SK-N-SH treated with all-trans-retinoic acid at 6 μM for 48 hours (cell line): Measurements from ENCODE around the gene YIPF2.

ENCODE experiments used
- ATAC-seq: fragments of 200-7000 bp; cut with Tn5 transposase; 3 replicates; pipeline ENCODE4 v1.9.1; 2020; ENCODE audit warnings: mild to moderate bottlenecking, moderate library complexity
- ARNTL ChIP-seq: fragments of 450-650 bp; formaldehyde crosslinking; IDR thresholded peaks from 2 replicates; pipeline ENCODE4 v1.5.0; 2020; ENCODE audit warnings: low read depth, mild to moderate bottlenecking, moderate library complexity, borderline replicate concordance
- BACH2 ChIP-seq: fragments of 250-450 bp; sonication (Bioruptor Pico); IDR thresholded peaks from 2 replicates; pipeline ENCODE4 v1.9.0; 2021; ENCODE audit warnings: mild to moderate bottlenecking, borderline replicate concordance
- CSDC2 ChIP-seq: fragments of 250-450 bp; sonication (Bioruptor Pico); IDR thresholded peaks from 2 replicates; pipeline ENCODE4 v1.5.0; 2020; ENCODE audit warnings: mild to moderate bottlenecking, moderate library complexity
- ESRRG ChIP-seq: fragments of 250-450 bp; sonication (Bioruptor Pico); IDR thresholded peaks from 2 replicates; pipeline ENCODE4 v1.6.1; 2021; ENCODE audit warnings: mild to moderate bottlenecking
- GLIS3 ChIP-seq: fragments of 250-450 bp; sonication (Bioruptor Pico); IDR thresholded peaks from 2 replicates; pipeline ENCODE4 v1.5.0; 2020; ENCODE audit warnings: mild to moderate bottlenecking, moderate library complexity
- OSR1 ChIP-seq: fragments of 250-450 bp; sonication (Bioruptor Pico); IDR thresholded peaks from 2 replicates; pipeline ENCODE4 v1.8.0; 2022; ENCODE audit warnings: moderate library complexity, mild to moderate bottlenecking, inconsistent platforms
- PPARA ChIP-seq: fragments of 250-450 bp; sonication (Bioruptor Pico); IDR thresholded peaks from 2 replicates; pipeline ENCODE4 v1.5.0; 2020; ENCODE audit warnings: mild to moderate bottlenecking, borderline replicate concordance
- RARB ChIP-seq: fragments of 250-450 bp; sonication (Bioruptor Pico); IDR thresholded peaks from 2 replicates; pipeline ENCODE4 v1.8.0; 2021; ENCODE audit warnings: mild to moderate bottlenecking, moderate library complexity
- SNAI2 ChIP-seq: fragments of 250-450 bp; sonication (Bioruptor Pico); IDR thresholded peaks from 2 replicates; pipeline ENCODE4 v1.5.0; 2020; ENCODE audit warnings: mild to moderate bottlenecking, moderate library complexity
- TCF4 ChIP-seq: fragments of 250-450 bp; sonication (Bioruptor Pico); IDR thresholded peaks from 2 replicates; pipeline ENCODE4 v1.8.0; 2021; ENCODE audit warnings: mild to moderate bottlenecking, moderate library complexity, borderline replicate concordance
- TOX ChIP-seq: fragments of 250-450 bp; sonication (Bioruptor Pico); IDR thresholded peaks from 2 replicates; pipeline ENCODE4 v1.8.0; 2021; ENCODE audit warnings: mild to moderate bottlenecking, moderate library complexity, borderline replicate concordance
- ZC3H10 ChIP-seq: fragments of 250-450 bp; sonication (Bioruptor Pico); IDR thresholded peaks from 2 replicates; pipeline ENCODE4 v1.5.1; 2021; ENCODE audit warnings: mild to moderate bottlenecking, moderate library complexity
- ZFP3 ChIP-seq: fragments of 250-450 bp; sonication (Bioruptor Pico); IDR thresholded peaks from 2 replicates; pipeline ENCODE4 v1.5.0; 2020; ENCODE audit warnings: mild to moderate bottlenecking, moderate library complexity
- ZFP30 ChIP-seq: fragments of 450-650 bp; formaldehyde crosslinking; IDR thresholded peaks from 2 replicates; pipeline ENCODE4 v1.5.0; 2022; ENCODE audit warnings: mild to moderate bottlenecking, moderate library complexity
- ZNF565 ChIP-seq: fragments of 450-650 bp; formaldehyde crosslinking; conservative IDR thresholded peaks from 2 replicates; pipeline ENCODE4 v1.5.0; 2020; ENCODE audit warnings: low read depth, mild to moderate bottlenecking, moderate library complexity
- ZNF70 ChIP-seq: fragments of 450-650 bp; formaldehyde crosslinking; IDR thresholded peaks from 2 replicates; pipeline ENCODE4 v1.5.0; 2020; ENCODE audit warnings: mild to moderate bottlenecking, moderate library complexity
- ZNF8 ChIP-seq: fragments of 450-650 bp; formaldehyde crosslinking; IDR thresholded peaks from 2 replicates; pipeline ENCODE4 v1.5.0; 2020; ENCODE audit warnings: mild to moderate bottlenecking, moderate library complexity
- TF ChIP-seq, protein P1 (sequence below): fragments of 250-450 bp; sonication (Bioruptor Pico); IDR thresholded peaks from 2 replicates; pipeline ENCODE4 v1.8.0; 2020; ENCODE audit warnings: mild to moderate bottlenecking, moderate library complexity, borderline replicate concordance
- TF ChIP-seq, protein P2 (sequence below): fragments of 250-450 bp; sonication (Bioruptor Pico); IDR thresholded peaks from 2 replicates; pipeline ENCODE4 v1.5.1; 2020; ENCODE audit warnings: low read depth, mild to moderate bottlenecking, moderate library complexity
- TF ChIP-seq, protein P3 (sequence below): fragments of 250-450 bp; sonication (Bioruptor Pico); IDR thresholded peaks from 2 replicates; pipeline ENCODE4 v1.8.0; 2021; ENCODE audit warnings: low read depth, mild to moderate bottlenecking, moderate library complexity, borderline replicate concordance
- TF ChIP-seq, protein P4 (sequence below): fragments of 250-450 bp; sonication (Bioruptor Pico); IDR thresholded peaks from 2 replicates; pipeline ENCODE4 v1.5.0; 2020; ENCODE audit warnings: mild to moderate bottlenecking, moderate library complexity
- TF ChIP-seq, protein P5 (sequence below): fragments of 250-450 bp; sonication (Bioruptor Pico); IDR thresholded peaks from 2 replicates; pipeline ENCODE4 v1.5.1; 2021; ENCODE audit warnings: mild to moderate bottlenecking, moderate library complexity

YIPF2 gene

DNA sequence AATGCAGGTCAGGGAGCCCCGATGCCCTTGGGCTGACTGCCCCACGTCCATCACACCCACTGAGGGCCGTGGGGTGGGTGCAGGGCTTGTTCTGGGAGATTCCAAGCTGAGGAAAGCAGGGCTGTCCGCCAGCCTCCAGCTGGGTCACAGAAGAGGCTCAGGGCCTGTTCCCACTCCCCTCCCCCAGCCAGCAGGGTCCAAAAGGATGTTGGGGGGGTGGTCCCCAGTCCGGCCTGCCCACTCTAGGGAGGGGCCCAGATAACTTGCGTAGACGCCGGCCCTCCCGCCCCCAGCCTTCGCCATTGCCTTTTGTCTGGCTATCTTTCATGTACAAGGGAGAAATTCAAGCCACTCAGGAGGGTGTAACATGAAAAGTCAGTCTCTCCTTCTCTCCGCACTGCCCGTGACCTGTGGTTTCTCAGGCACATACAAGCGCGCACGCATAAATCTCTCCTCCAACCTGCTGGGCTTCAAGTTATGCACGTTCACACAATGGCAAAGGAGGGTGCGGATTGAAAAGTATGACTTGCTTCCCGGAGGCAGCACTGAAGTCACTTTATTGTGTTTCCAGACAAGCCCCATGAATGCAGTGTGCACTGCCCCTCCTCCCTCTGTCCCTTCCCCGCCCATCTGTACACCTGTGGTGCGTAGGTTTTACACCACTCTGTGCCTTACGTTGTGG lies 36.9 kb downstream of the YIPF2 start:
- ATAC-seq, result no peak
- TF ChIP-seq, protein P1, sequence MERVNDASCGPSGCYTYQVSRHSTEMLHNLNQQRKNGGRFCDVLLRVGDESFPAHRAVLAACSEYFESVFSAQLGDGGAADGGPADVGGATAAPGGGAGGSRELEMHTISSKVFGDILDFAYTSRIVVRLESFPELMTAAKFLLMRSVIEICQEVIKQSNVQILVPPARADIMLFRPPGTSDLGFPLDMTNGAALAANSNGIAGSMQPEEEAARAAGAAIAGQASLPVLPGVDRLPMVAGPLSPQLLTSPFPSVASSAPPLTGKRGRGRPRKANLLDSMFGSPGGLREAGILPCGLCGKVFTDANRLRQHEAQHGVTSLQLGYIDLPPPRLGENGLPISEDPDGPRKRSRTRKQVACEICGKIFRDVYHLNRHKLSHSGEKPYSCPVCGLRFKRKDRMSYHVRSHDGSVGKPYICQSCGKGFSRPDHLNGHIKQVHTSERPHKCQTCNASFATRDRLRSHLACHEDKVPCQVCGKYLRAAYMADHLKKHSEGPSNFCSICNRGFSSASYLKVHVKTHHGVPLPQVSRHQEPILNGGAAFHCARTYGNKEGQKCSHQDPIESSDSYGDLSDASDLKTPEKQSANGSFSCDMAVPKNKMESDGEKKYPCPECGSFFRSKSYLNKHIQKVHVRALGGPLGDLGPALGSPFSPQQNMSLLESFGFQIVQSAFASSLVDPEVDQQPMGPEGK (CRISPR knock-in tag), result no peak
- TF ChIP-seq TOX, result no peak
- TF ChIP-seq, protein P2, sequence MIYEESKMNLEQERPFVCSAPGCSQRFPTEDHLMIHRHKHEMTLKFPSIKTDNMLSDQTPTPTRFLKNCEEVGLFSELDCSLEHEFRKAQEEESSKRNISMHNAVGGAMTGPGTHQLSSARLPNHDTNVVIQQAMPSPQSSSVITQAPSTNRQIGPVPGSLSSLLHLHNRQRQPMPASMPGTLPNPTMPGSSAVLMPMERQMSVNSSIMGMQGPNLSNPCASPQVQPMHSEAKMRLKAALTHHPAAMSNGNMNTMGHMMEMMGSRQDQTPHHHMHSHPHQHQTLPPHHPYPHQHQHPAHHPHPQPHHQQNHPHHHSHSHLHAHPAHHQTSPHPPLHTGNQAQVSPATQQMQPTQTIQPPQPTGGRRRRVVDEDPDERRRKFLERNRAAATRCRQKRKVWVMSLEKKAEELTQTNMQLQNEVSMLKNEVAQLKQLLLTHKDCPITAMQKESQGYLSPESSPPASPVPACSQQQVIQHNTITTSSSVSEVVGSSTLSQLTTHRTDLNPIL, result no peak
- no peak for TF ChIP-seq PPARA (CRISPR knock-in tag)
- TF ChIP-seq ESRRG (CRISPR knock-in tag), result no peak
- no peak for TF ChIP-seq ARNTL (CRISPR knock-in tag)
- no peak for TF ChIP-seq ZFP3
- no peak for TF ChIP-seq ZNF70
- TF ChIP-seq GLIS3 (CRISPR knock-in tag), result no peak
- no peak for TF ChIP-seq CSDC2
- TF ChIP-seq ZNF8 (CRISPR knock-in tag), result no peak
- TF ChIP-seq RARB, result no peak
- TF ChIP-seq ZNF565 (CRISPR knock-in tag), result no peak
- TF ChIP-seq OSR1 (CRISPR knock-in tag), result no peak
- TF ChIP-seq BACH2 (CRISPR knock-in tag), result no peak
- TF ChIP-seq, protein P3, sequence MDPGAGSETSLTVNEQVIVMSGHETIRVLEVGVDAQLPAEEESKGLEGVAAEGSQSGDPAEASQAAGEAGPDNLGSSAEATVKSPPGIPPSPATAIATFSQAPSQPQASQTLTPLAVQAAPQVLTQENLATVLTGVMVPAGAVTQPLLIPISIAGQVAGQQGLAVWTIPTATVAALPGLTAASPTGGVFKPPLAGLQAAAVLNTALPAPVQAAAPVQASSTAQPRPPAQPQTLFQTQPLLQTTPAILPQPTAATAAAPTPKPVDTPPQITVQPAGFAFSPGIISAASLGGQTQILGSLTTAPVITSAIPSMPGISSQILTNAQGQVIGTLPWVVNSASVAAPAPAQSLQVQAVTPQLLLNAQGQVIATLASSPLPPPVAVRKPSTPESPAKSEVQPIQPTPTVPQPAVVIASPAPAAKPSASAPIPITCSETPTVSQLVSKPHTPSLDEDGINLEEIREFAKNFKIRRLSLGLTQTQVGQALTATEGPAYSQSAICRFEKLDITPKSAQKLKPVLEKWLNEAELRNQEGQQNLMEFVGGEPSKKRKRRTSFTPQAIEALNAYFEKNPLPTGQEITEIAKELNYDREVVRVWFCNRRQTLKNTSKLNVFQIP (CRISPR knock-in tag), result no peak
- TF ChIP-seq ZFP30 (CRISPR knock-in tag), result no peak
- TF ChIP-seq, protein P4, sequence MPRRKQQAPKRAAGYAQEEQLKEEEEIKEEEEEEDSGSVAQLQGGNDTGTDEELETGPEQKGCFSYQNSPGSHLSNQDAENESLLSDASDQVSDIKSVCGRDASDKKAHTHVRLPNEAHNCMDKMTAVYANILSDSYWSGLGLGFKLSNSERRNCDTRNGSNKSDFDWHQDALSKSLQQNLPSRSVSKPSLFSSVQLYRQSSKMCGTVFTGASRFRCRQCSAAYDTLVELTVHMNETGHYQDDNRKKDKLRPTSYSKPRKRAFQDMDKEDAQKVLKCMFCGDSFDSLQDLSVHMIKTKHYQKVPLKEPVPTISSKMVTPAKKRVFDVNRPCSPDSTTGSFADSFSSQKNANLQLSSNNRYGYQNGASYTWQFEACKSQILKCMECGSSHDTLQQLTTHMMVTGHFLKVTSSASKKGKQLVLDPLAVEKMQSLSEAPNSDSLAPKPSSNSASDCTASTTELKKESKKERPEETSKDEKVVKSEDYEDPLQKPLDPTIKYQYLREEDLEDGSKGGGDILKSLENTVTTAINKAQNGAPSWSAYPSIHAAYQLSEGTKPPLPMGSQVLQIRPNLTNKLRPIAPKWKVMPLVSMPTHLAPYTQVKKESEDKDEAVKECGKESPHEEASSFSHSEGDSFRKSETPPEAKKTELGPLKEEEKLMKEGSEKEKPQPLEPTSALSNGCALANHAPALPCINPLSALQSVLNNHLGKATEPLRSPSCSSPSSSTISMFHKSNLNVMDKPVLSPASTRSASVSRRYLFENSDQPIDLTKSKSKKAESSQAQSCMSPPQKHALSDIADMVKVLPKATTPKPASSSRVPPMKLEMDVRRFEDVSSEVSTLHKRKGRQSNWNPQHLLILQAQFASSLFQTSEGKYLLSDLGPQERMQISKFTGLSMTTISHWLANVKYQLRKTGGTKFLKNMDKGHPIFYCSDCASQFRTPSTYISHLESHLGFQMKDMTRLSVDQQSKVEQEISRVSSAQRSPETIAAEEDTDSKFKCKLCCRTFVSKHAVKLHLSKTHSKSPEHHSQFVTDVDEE (CRISPR knock-in tag), result no peak
- no peak for TF ChIP-seq ZC3H10 (CRISPR knock-in tag)

DNA sequence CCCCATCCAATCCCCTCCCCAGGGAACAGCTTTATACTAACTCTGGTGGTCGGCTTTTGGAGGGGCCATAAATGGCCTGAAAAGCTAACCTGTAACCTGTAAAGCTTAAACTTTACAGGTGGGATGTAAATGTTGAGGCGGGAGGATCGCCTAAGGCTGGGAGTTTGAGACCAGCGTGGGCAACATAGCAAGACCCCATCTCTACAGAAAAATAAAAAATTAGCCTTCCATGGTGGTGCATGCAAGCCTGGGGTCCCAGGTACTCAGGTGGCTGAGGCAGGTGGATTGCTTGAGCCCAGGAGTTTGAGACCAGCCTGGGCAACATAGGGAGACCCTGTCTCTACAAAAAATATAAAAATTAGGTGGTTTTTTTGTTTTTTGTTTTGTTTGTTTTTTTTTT lies 38.6 kb downstream of the YIPF2 start:
- TF ChIP-seq, protein P2, result no peak
- TF ChIP-seq, protein P1 (CRISPR knock-in tag), result no peak
- TF ChIP-seq ARNTL (CRISPR knock-in tag) (no peak), PPARA (CRISPR knock-in tag) (no peak), ZNF565 (CRISPR knock-in tag) (no peak), SNAI2 (no peak), GLIS3 (CRISPR knock-in tag) (no peak), ESRRG (CRISPR knock-in tag) (no peak), TCF4 (CRISPR knock-in tag) (no peak), RARB (no peak), BACH2 (CRISPR knock-in tag) (no peak), TOX (no peak)
- TF ChIP-seq, protein P5, sequence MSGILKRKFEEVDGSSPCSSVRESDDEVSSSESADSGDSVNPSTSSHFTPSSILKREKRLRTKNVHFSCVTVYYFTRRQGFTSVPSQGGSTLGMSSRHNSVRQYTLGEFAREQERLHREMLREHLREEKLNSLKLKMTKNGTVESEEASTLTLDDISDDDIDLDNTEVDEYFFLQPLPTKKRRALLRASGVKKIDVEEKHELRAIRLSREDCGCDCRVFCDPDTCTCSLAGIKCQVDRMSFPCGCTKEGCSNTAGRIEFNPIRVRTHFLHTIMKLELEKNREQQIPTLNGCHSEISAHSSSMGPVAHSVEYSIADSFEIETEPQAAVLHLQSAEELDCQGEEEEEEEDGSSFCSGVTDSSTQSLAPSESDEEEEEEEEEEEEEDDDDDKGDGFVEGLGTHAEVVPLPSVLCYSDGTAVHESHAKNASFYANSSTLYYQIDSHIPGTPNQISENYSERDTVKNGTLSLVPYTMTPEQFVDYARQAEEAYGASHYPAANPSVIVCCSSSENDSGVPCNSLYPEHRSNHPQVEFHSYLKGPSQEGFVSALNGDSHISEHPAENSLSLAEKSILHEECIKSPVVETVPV (CRISPR knock-in tag), result no peak
- TF ChIP-seq, protein P3 (CRISPR knock-in tag), result no peak
- ATAC-seq, result no peak
